HG03521 (cell line): Measurements from ENCODE around the gene RELL1.
A peak's percentile ranks its signal among the peaks of the same experiment; 100 is the strongest.

ENCODE experiments used
- ATAC-seq: cut with Tn5 transposase; IDR thresholded peaks from one replicate; pipeline ENCODE4 v1.9.1; 2021; ENCODE audit warnings: mild to moderate bottlenecking, moderate library complexity; ENCODE audit not compliant: unreplicated experiment

RELL1 gene

GRCh38 chr4:37686373-37687193, at the start of gene RELL1:
RELL1 (minus strand) TSS chr4:37686376; CDS start chr4:37686287, 89 bp downstream.
- peak; percentile 79 for ATAC-seq

GRCh38 chr4:37735578-37735977, 49.4 kb upstream of the RELL1 start:
- ATAC-seq: no peak

GRCh38 chr4:37734989-37735388, 48.8 kb upstream of the RELL1 start:
- ATAC-seq: no peak

GRCh38 chr4:37733240-37733867, 47.2 kb upstream of the RELL1 start:
- no peak for ATAC-seq

GRCh38 chr4:37732526-37733186, 46.5 kb upstream of the RELL1 start:
- no peak for ATAC-seq

GRCh38 chr4:37729649-37730004, 43.5 kb upstream of the RELL1 start:
- ATAC-seq: no peak

- ATAC-seq: no peak
Observed at GRCh38 chr4:37728064-37728463, 41.9 kb upstream of the RELL1 start.

GRCh38 chr4:37727635-37728034, 41.5 kb upstream of the RELL1 start:
- no peak for ATAC-seq

GRCh38 chr4:37726666-37727065, 40.5 kb upstream of the RELL1 start:
- no peak for ATAC-seq

- ATAC-seq: no peak
Observed at GRCh38 chr4:37725718-37726117, 39.5 kb upstream of the RELL1 start.

- ATAC-seq: no peak
Observed at GRCh38 chr4:37723067-37723466, 36.9 kb upstream of the RELL1 start.

GRCh38 chr4:37721995-37722638, 35.9 kb upstream of the RELL1 start:
- no peak for ATAC-seq

- ATAC-seq: no peak
Observed at GRCh38 chr4:37719021-37719420, 32.8 kb upstream of the RELL1 start.

GRCh38 chr4:37717576-37717975, 31.4 kb upstream of the RELL1 start:
- ATAC-seq: no peak

GRCh38 chr4:37715889-37716402, 29.8 kb upstream of the RELL1 start:
- ATAC-seq: peak; percentile 70

GRCh38 chr4:37710491-37710890, 24.3 kb upstream of the RELL1 start:
- no peak for ATAC-seq

GRCh38 chr4:37706032-37706431, 19.9 kb upstream of the RELL1 start:
- ATAC-seq: no peak

GRCh38 chr4:37705571-37705970, 19.4 kb upstream of the RELL1 start:
- no peak for ATAC-seq

- ATAC-seq: no peak
Observed at GRCh38 chr4:37699868-37700481, 13.8 kb upstream of the RELL1 start.

- ATAC-seq: no peak
Observed at GRCh38 chr4:37697566-37697965, 11.4 kb upstream of the RELL1 start.
